Natural killer cell (primary cell): ENCODE data around the gene MIEN1. TPM values are rescaled to one million over a fixed set of nuclear protein-coding genes. Genes with fewer than 3 reads are reported as not detected.

ENCODE experiments used
- ATAC-seq, 3 donors: fragments of 150-1000 bp in 2 of 3; fragments of 200-7000 bp in 1 of 3; cut with Tn5 transposase; 1 replicate in 1 of 3; 2 replicates in 2 of 3; pipeline ENCODE4 v1.10.0; 2021; ENCODE audit warnings: mild to moderate bottlenecking in 2 of 3, moderate library complexity in 2 of 3
- DNase-seq, 2 donors: peaks; one replicate each; pipeline versions ENCODE4 v3.0.0 to v3.0.0-alpha.2; 2013 to 2021; ENCODE audit warnings: mixed read lengths in 1 of 2
- H3K27ac ChIP-seq: one replicate; pipeline ENCODE4 v1.5.1; 2013; ENCODE audit warnings: mild to moderate bottlenecking, low read length
- H3K27me3 ChIP-seq: one replicate; pipeline ENCODE4 v1.6.1; 2013; ENCODE audit warnings: low read length; ENCODE audit not compliant: control insufficient read depth, insufficient read depth
- H3K36me3 ChIP-seq: one replicate; pipeline ENCODE4 v1.6.1; 2013; ENCODE audit warnings: low read length; ENCODE audit not compliant: control insufficient read depth, insufficient read depth
- H3K4me1 ChIP-seq: one replicate; pipeline ENCODE4 v1.6.1; 2013; ENCODE audit warnings: low read length; ENCODE audit not compliant: control insufficient read depth, insufficient read depth
- H3K4me3 ChIP-seq: one replicate; pipeline ENCODE4 v1.5.1; 2013; ENCODE audit warnings: low read length
- H3K9me3 ChIP-seq: one replicate; pipeline ENCODE4 v1.6.1; 2013; ENCODE audit warnings: low read length; ENCODE audit not compliant: control insufficient read depth, insufficient read depth
- H3K27ac Mint-ChIP-seq, 2 donors: one replicate each; pipeline ENCODE4 v1.8.0; 2022; ENCODE audit warnings: mild to moderate bottlenecking in 2 of 2, mixed read lengths in 2 of 2, moderate library complexity in 1 of 2
- H3K27me3 Mint-ChIP-seq, 2 donors: one replicate each; pipeline ENCODE4 v1.8.0; 2022; ENCODE audit warnings: low read depth in 2 of 2, mixed read lengths in 2 of 2
- H3K36me3 Mint-ChIP-seq: one replicate; pipeline ENCODE4 v1.8.0; 2022; ENCODE audit warnings: mixed read lengths
- H3K4me1 Mint-ChIP-seq, 2 donors: one replicate each; pipeline ENCODE4 v1.8.0; 2022; ENCODE audit warnings: mixed read lengths in 2 of 2
- H3K4me3 Mint-ChIP-seq: one replicate; pipeline ENCODE4 v1.8.0; 2022; ENCODE audit warnings: mild to moderate bottlenecking, moderate library complexity, mixed read lengths
- H3K9me3 Mint-ChIP-seq, 2 donors: one replicate each; pipeline ENCODE4 v1.8.0; 2022; ENCODE audit warnings: mixed read lengths in 2 of 2
- CTCF ChIP-seq: fragments of 200-600 bp; IDR thresholded peaks from one replicate; pipeline ENCODE4 v1.8.0; 2022; ENCODE audit warnings: antibody characterized with exemption
- WGBS: methylation state at CpG from one replicate; pipeline ENCODE4 v1.1.7; 2013; ENCODE audit warnings: missing lambda C conversion rate; ENCODE audit not compliant: insufficient coverage; 5-methylcytosine and 5-hydroxymethylcytosine counted together
- intact Hi-C: fragments of 100-400 bp; cut with micrococcal nuclease; formaldehyde crosslinking; loops from one replicate; pipeline ENCODE4 v1.14.2; 2022
- total RNA-seq, 4 donors: library from RNA; stranded (reverse); fragments of 120-200 nt in 1 of 4; gene quantifications; one replicate each; pipeline versions ENCODE4 v1.2.3 to v1.2.4, GENCODE V29; 2013 to 2022

The MIEN1 gene
- total RNA-seq, 3 donors from 2014 or later (not counting 1 experiment from before 2014, with no cell fraction given) = 48.8 to 55.2 (median 51.6) TPM

DNA sequence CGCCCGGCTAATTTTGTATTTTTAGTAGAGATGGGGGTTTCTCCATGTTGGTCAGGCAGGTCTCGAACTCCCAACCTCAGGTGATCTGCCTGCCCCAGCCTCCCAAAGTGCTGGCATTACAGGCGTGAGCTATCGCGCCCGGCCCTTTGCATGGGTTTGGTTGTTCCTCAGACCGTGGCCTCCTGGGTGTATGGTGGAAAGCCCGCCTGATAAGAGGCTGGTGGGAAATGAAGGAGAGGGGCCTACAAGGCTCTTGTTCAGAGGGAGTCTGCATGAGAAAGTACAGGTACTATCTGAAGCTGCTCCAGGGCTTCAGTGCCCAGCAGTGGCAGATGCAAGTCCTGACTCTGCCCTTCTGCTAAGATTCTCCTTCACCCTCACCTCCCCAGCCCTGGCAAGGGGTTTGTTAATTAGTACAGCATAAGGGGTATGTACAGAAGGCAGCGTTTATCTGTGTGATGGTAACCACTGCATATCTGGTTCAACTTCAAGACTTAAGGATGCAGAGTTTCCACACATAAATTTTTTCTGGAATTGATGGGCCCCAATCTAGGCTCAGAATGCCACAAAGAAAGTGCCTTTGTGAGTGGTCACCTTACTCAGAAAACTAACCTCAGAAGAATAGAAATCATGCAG is 31.6 kb upstream of the MIEN1 start:
- Mint-ChIP-seq H3K27me3 (no peaks in the 10 kb centered on the region), H3K4me3 (no peak overlapping the region), H3K4me1 (peaks cover 60 to 67% of the 10 kb centered on the region in 2 donors), H3K36me3 (peaks cover 14% of the 10 kb centered on the region), H3K27ac (peak overlapping the region; percentile 54 to 94), H3K9me3 (no peaks in the 10 kb centered on the region)
- peaks cover 76% of the 10 kb centered on the region for H3K4me1 ChIP-seq
- intact Hi-C loops = no loop called here
- H3K27me3 ChIP-seq = no peaks in the 10 kb centered on the region
- no peak overlapping the region for H3K4me3 ChIP-seq
- WGBS = 92% methylated on average over 8 of the region's 10 CpGs
- H3K9me3 ChIP-seq = no peaks in the 10 kb centered on the region
- ATAC-seq (no peak), DNase-seq (no peak)
- peaks cover 47% of the 10 kb centered on the region for H3K36me3 ChIP-seq
- H3K27ac ChIP-seq = no peak overlapping the region
- TF ChIP-seq CTCF = no peak

DNA sequence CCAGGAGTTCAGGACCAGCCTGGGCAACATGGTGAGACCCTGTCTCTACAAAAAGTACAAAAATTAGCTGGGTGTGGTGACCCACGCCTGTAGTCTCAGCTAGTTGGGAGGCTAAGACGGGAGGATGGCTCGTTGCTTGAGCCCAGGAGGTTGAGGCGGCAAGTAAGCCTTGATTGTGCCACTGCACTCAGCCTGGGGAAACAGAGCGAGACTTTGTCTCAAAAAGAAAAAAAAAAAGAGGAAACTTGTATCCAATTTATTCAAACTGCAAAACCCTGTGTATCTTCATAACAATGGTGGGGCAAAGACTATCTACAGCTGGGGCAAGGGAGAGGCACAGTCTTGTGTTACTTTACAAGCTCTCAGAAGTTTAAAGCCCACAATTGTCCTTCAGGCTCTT is 28.9 kb upstream of the MIEN1 start:
- no peaks in the 10 kb centered on the region for H3K9me3 Mint-ChIP-seq
- no peaks in the 10 kb centered on the region for H3K27me3 Mint-ChIP-seq
- H3K9me3 ChIP-seq = no peaks in the 10 kb centered on the region
- H3K27ac ChIP-seq = peak overlapping the region; percentile 96
- peaks cover 77% of the 10 kb centered on the region for H3K4me1 ChIP-seq
- no peak overlapping the region for H3K4me3 ChIP-seq
- TF ChIP-seq CTCF = no peak
- H3K36me3 Mint-ChIP-seq = no peaks in the 10 kb centered on the region
- H3K27me3 ChIP-seq = no peaks in the 10 kb centered on the region
- peaks cover 24% of the 10 kb centered on the region for H3K36me3 ChIP-seq
- DNase-seq = no peak
- peaks cover 57 to 64% of the 10 kb centered on the region in 2 donors for H3K4me1 Mint-ChIP-seq
- peak overlapping the region; percentile 79 for H3K4me3 Mint-ChIP-seq
- no peak for ATAC-seq
- WGBS = 61% methylated on average over 5 of the region's 5 CpGs
- peak overlapping the region; percentile 94 to 99 for H3K27ac Mint-ChIP-seq
- intact Hi-C loops = loop anchor here (2.0 kb wide), 2 partner anchors 14 to 54 kb away; no protein-coding TSS in a partner anchor

DNA sequence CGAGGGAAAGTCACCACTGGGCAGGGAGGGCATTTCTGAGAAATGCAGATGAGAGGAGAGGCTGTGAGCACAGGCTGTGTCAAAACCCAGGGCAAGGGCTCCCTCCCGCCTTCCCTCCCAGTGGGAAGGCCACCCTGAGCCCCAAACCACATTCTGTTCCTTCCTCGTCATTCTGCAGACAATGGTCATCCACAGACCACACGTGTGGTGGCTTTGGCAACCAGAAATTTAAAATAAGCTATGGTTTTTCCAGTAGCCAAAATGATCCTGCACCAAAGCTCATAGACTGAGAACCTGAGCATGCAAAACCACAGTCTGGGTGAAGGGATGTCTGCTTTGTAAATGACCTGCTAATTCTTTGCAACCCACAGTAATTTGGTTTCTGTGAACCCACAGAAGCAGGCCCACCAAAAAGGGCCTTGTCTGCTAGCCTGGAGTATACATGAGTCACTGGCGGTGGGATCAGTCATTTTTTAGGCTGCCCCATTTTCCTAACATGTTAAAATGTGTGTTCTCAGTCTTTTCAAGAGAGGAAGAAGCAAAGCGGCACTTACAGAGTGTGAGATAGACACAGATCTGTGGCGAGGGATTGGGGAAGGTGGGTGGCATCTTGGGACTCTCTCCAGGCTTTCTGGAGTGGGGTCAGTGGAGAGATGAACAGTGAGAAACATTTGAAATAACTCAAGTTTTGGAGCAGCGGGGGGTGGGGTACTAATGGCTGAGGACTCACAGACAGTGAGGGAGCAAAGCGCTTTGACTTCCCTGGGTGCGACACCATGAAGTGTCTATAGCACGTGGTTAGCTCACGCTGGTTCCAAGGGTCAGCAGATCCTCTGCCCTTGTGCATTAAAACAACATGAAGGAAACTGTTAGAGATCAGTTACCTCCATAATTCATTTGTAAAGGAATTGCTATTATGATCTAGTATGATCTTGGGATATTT is 27.9 kb upstream of the MIEN1 start:
- H3K4me3 ChIP-seq = no peak overlapping the region
- H3K27me3 ChIP-seq = no peaks in the 10 kb centered on the region
- H3K27ac ChIP-seq = peak overlapping the region; percentile 96
- Mint-ChIP-seq H3K4me1 (peaks cover 61 to 68% of the 10 kb centered on the region in 2 donors), H3K36me3 (no peaks in the 10 kb centered on the region), H3K9me3 (no peaks in the 10 kb centered on the region), H3K27me3 (no peaks in the 10 kb centered on the region), H3K4me3 (peak overlapping the region; percentile 79), H3K27ac (peak overlapping the region; percentile 94 to 99)
- intact Hi-C loops = loop anchor here (1.0 to 2.0 kb wide), 3 partner anchors 9 to 55 kb away; no protein-coding TSS in a partner anchor
- H3K36me3 ChIP-seq = peaks cover 16% of the 10 kb centered on the region
- H3K4me1 ChIP-seq = peaks cover 76% of the 10 kb centered on the region
- 13% methylated on average over 12 of the region's 12 CpGs for WGBS
- no peak for TF ChIP-seq CTCF
- H3K9me3 ChIP-seq = no peaks in the 10 kb centered on the region
- DNase-seq (peak; percentile 48 to 77), ATAC-seq (peak in 2 of 3 donors; percentile 6 to 20)
